ENCODE measurements around the gene CRACDL.

DNA sequence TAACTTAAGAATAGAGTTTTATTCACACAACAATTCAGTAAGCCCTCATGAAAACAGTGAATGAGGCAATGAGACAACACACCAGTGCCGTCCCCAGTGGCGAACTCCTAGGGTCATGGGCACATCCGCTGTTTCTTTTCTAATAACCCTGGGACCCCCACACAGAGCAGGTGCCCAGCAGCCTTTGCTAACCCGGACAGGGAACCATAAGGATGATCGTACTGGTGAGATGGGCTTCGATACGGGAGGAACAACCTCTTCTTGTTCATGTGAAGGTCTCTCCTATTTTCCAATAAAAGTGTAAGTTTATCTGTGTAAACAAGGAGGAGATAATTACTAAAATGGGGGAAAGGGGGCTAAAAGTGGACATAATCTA is 107.7 kb downstream of the CRACDL start:
- TF ChIP-seq POLR2AphosphoS5 (IDR thresholded peaks at IDR 0.05; ENCODE audit: low read depth, low read length) (no peak), TAF1 (IDR thresholded peaks at IDR 0.05; ENCODE audit: borderline replicate concordance, low read depth, low read length) (no peak), POLR2A (IDR thresholded peaks at IDR 0.05; ENCODE audit: low read depth, low read length) (no peak)

Data from GM12892 (cell line).